CD4-positive, alpha-beta T cell treated with Interleukin-17A for 1 hour (primary cell): ENCODE results near the gene CWC27.

Experiments
- DNase-seq: peaks from one replicate; pipeline ENCODE4 v3.0.0-alpha.2; 2020

Gene CWC27

GRCh38 chr5:64768358-64769312, at the start of gene CWC27, which contains the start of gene SREK1IP1:
TSS of gene CWC27 (plus strand) at chr5:64768930. CDS start at chr5:64769147, 217 bp downstream.
TSS of gene SREK1IP1 (minus strand) at chr5:64768691. CDS start at chr5:64768517, 174 bp downstream.
- DNase-seq, result peak; percentile 90

DNA sequence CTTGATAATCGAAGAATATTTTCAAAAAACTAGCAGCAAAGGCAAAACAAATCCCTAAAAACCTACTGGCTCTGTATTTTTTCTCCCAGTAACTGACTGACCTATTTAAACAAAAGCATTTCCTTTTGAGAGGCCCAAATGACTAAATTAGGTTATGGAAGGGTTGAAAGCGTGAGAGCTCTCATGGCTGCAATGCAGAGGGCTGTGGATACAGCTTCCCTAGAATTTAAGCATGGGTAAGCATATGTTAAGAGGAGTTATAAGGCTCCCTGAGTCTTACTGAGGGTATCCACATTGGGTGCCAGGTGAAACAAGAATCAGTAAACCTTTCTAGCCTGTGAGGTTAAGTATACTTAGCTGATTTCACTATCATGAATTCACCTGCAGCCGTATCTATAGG, 46.1 kb upstream of the CWC27 start:
- DNase-seq, result no peak

GRCh38 chr5:64727150-64727549, 41.6 kb upstream of the CWC27 start:
- DNase-seq, result no peak

DNA sequence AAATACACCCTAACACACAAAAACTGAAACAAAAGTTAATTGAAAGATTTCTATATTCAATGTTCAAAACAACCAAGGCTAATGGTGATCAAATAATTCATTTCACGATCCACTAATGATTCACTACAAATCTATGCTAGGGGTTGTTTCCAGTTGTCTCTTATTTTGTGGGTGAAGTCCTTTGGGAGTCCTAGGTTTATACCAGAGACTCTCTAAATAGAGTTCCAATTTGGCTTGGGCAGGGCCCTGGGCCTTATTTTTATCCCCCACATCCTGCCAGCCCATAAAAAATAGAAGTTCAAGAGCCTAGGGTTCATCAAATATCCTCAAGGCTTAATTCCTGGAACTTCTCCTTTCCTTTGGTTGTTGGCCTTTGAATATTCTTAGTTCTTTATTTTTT, 26.3 kb upstream of the CWC27 start:
- no peak for DNase-seq

- no peak for DNase-seq
These were observed 25.9 kb upstream of the CWC27 start for GRCh38 chr5:64742821-64743220.

DNA sequence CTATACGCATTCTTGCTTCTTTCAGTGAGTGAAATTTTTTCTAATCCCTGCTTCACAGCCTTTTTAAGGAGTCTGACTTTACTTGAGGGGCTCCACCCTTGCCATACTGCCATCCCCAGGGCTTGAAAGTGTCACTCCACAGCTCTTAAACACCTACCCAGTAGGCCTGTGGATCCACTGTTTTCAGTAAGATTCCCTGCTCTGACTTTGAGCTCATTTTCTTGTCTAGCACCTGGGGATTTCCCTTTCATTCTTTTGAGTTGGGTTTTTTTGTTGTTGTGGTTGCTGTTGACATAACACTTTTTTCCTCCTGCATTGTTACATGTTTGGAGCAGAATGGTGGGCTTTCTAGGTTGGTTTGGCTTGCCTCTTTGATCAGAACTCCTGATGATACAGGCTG, 23.8 kb upstream of the CWC27 start:
- DNase-seq, result no peak

DNA sequence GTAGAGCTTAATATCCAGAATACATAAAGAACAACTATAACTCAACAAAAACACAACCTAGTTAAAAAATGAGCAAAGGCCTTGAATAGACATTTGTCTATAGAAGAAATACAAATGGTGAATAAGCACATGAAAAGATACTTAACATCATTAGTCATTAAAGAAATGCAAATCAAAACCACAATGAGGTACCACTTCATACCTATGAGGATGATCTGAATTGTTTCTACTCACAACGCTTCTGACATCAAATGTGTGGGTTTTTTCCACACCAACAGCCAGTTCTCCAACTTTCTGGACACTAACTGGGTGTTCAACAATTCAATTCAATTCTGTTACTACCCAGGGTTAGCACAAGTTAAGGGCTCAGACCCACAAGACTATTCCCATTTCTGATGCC, 22.3 kb upstream of the CWC27 start:
- DNase-seq, result no peak

GRCh38 chr5:64749385-64749784, 19.3 kb upstream of the CWC27 start:
- no peak for DNase-seq

DNA sequence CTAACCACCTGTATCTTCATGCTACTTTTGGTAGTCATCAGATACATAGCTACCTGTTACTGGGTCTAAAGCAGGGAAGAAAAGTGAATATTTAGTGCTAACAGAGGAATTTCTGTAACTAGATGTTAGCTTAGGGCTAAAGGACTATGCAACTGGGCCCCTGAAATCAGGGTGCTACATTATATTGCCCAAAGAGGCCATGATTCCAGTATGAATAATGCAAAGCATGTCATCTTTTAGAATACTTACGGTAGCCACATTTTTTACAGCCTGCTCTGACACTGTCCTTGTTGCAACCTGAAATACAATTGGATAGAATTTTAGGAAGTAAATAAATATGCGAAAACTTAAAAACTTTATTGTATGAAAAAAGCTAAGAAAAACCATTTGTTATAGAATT, 14.7 kb upstream of the CWC27 start:
- no peak for DNase-seq

GRCh38 chr5:64758901-64759300, 9.8 kb upstream of the CWC27 start:
- DNase-seq, result no peak

DNA sequence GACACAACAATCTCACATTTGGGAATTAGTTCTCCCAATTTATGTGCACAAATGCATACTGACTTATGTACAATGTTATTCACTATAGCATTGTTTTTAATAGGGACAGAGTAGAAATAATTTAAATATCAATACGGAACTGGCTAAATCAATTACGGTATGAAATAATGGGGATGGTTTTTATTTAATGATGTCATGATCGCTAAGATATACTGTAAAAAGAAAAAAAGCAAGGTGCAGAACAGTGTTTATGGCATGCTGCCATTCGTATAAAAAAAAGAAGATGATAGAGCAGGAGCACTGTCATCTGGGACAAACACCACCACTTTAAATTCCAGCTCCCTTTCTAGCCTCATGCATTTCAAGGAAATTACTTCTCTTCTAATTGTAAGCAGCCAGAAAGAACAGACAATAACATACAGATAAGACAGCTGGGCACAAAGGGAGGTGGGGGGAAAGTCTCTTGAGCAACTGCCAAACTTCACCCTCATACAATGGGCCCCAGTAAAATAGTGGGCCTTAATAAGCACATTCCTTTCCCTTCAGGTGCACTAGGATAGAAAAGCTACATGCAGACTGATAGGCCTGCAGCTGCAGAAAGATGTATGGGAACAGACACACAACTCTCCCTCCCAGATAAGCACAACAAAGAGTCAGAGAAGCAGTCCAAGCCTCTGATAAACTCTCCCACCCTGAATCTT, 8.6 kb upstream of the CWC27 start:
- no peak for DNase-seq

DNA sequence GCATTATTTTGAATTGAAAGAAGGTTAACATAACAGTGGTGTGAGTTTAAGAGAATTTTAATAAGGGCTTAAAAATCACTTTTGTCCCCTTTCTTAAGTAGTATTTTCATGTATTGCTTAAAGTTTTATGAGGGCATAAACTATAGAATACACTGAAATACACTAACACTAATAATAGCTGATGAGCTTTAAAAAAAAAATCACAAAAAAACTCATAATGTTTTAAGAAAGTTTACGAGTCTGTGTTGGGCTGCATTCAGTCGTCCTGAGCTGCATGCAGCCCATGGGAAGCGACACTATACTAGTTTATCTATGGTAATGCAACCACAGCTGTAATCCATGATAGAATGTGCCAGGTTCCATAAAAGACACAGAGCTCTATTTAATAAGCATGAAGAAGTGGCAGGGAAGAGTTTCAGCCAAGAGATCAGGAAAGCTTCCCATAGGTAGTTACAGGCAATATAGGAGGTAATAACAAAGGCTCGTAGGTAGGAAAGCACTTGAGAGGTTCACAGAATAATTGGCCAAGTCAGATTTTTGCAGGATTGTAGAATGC, 4.7 kb upstream of the CWC27 start:
- no peak for DNase-seq

- DNase-seq, result peak; percentile 11
These were observed 2.8 kb upstream of the CWC27 start for GRCh38 chr5:64765804-64766504.

DNA sequence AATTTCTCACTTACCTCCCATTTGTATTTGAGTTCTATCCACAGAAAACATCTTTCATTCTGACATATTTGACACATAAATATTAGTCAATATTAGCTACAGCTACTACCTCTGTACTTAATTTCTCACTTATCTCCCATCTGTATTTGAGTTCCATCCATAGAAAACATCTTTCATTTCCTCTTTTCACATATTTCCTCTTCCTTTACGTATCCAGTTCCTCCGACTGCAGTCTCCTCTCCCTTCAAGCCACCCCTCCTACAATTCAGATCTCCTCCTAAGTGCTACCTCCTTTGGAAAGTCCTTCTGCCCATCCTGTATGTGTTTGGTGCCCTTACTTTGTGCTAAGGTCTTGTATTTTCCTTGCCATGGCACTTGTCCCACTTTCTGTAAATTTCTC, 1.8 kb upstream of the CWC27 start:
- DNase-seq, result no peak

DNA sequence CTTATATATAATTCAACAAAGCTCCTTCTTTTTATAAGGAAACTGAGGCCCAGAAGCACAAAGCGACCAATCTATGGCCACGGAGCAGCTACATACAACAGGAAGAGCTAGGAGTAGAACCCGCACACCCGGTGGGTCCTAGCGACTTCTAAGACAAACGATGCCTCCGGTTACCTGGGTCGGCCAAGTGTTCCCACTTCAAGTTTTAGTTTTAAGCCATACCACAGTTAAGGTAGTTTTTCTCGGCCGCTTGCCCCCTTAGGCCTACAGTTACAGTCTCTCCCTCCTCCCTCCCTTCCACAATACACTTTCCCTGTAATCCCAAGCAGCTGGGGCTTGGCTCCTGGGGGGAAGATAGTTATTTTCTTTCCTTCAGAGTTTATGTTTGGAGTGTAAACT, 772 bp upstream of the CWC27 start:
- no peak for DNase-seq

DNA sequence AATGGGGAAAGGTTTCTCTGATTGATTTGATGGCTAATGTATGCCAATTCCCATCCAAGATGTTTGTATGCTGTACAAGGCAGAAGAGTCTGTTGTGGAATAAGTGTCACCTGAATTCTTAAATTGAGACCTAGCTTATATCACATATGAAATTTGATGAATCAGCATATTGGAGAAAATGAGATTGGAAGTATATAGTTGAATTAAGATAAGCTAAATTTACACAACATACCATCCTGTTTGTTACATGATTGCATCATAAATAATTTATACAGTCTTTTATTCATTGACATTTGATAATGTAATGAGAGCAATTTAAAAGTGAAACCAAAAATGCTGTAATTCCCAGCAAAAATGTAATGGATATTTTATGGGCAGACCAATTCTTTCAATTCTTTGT, 1.1 kb downstream of the CWC27 start:
- no peak for DNase-seq

GRCh38 chr5:64771736-64772135, 3.0 kb downstream of the CWC27 start:
- no peak for DNase-seq

GRCh38 chr5:64773533-64773932, 4.8 kb downstream of the CWC27 start:
- no peak for DNase-seq

DNA sequence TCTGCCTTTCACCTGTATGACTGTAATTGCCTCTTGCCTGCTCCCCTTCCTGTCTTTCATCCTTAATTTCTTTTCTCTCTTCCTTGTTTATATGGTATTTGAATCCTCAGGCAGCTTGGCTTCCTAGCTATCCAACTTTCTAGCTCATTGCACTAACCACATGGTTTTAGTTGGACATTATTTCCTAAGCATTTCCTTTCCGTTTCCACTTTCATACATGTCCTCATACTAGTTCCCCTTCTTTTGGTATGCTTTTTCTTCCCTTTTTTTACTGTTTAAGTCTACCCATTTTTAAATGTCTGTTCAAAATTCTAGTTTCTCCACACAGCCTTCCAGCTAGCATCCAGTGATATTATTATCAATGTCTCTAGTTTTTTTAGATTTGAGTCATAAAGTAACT, 6.6 kb downstream of the CWC27 start:
- no peak for DNase-seq

DNA sequence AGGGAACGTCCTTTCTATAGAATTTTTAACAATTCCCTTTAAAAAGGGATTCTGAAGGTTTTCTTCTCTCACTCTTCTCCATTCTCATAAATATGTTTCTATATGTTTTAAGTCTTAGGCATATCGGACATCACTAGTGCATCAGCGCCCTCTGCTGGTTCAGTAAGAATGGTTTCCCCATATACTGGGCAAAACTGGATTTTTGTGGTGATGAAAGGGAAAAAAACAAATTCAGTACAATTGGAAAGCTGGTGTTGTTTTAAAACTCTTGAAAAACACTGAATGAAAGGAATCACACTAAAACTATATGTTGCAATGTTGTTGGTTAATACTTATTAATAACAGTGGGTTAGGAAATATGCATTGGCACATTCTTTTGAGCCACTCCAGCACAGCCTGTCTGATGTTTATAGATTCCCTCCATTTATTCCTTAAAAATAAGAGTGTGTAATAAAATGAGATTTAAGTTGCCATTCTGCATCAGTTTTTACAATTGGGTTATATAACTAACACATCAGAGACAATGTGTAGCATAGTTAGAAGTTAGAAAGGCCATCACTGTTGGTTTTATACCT, 15.8 kb downstream of the CWC27 start:
- peak; percentile 78 for DNase-seq

GRCh38 chr5:64786372-64786771, 17.6 kb downstream of the CWC27 start:
- DNase-seq, result no peak

GRCh38 chr5:64788156-64788555, 19.4 kb downstream of the CWC27 start:
- DNase-seq, result no peak

GRCh38 chr5:64789457-64789856, 20.7 kb downstream of the CWC27 start:
- no peak for DNase-seq
